H9 (cell line): ENCODE results near the gene INCENP. TPM values are rescaled to one million over a fixed set of nuclear protein-coding genes. Genes with fewer than 3 reads are reported as not detected.

Experiments
- DNase-seq: peaks from one replicate; pipeline ENCODE4 v3.0.0-alpha.2; 2017
- H2AFZ ChIP-seq: one replicate; pipeline ENCODE4 v1.6.1; 2013; ENCODE audit warnings: mild to moderate bottlenecking, low read length, control low read depth, moderate library complexity
- H2AK5ac ChIP-seq: 2 replicates; pipeline ENCODE4 v1.6.1; 2013; ENCODE audit warnings: low read length, control low read depth, mixed read lengths; ENCODE audit not compliant: insufficient read length
- H2BK120ac ChIP-seq: one replicate; pipeline ENCODE4 v1.6.1; 2013; ENCODE audit warnings: low read depth, mild to moderate bottlenecking, low read length, control low read depth, inconsistent platforms; ENCODE audit not compliant: poor library complexity, severe bottlenecking
- H2BK12ac ChIP-seq: 2 replicates; pipeline ENCODE4 v1.6.1; 2013; ENCODE audit warnings: low read length, control low read depth, mixed read lengths, low read depth; ENCODE audit not compliant: insufficient read length
- H2BK15ac ChIP-seq: 2 replicates; pipeline ENCODE4 v1.6.1; 2013; ENCODE audit warnings: low read depth, low read length, control low read depth
- H2BK20ac ChIP-seq: one replicate; pipeline ENCODE4 v1.6.1; 2013; ENCODE audit warnings: low read depth, mild to moderate bottlenecking, low read length, control low read depth, inconsistent platforms; ENCODE audit not compliant: poor library complexity, severe bottlenecking
- H2BK5ac ChIP-seq: 2 replicates; pipeline ENCODE4 v1.6.1; 2013; ENCODE audit warnings: low read length, control low read depth, mixed read lengths; ENCODE audit not compliant: insufficient read length
- H3K14ac ChIP-seq: 2 replicates; pipeline ENCODE4 v1.6.1; 2013; ENCODE audit warnings: low read length, control low read depth; ENCODE audit not compliant: insufficient read depth
- H3K18ac ChIP-seq: 2 replicates; pipeline ENCODE4 v1.6.1; 2013; ENCODE audit warnings: low read depth, mild to moderate bottlenecking, mixed read lengths, low read length, control low read depth; ENCODE audit not compliant: insufficient read length
- H3K23ac ChIP-seq: 2 replicates; pipeline ENCODE4 v1.6.1; 2013; ENCODE audit warnings: low read length, control low read depth, mixed read lengths, low read depth; ENCODE audit not compliant: insufficient read length
- H3K23me2 ChIP-seq: 2 replicates; pipeline ENCODE4 v1.6.1; 2013; ENCODE audit warnings: low read depth, mild to moderate bottlenecking, mixed read lengths, low read length, control low read depth; ENCODE audit not compliant: insufficient read length, poor library complexity, severe bottlenecking
- H3K27ac ChIP-seq: 2 replicates; pipeline ENCODE4 v1.5.1; 2013; ENCODE audit warnings: low read length, control low read depth, mixed read lengths, low read depth; ENCODE audit not compliant: insufficient read length
- H3K27me3 ChIP-seq: 2 replicates; pipeline ENCODE4 v1.6.1; 2013; ENCODE audit warnings: low read length, control low read depth, inconsistent platforms; ENCODE audit not compliant: insufficient read depth
- H3K4ac ChIP-seq: 2 replicates; pipeline ENCODE4 v1.6.1; 2013; ENCODE audit warnings: low read depth, mild to moderate bottlenecking, control low read depth, inconsistent platforms, low read length, moderate library complexity
- H3K4me1 ChIP-seq: 2 replicates; pipeline ENCODE4 v1.6.1; 2013; ENCODE audit warnings: low read length, control low read depth, inconsistent platforms; ENCODE audit not compliant: insufficient read depth
- H3K4me2 ChIP-seq: 2 replicates; pipeline ENCODE4 v1.6.1; 2013; ENCODE audit warnings: low read length, control low read depth, mixed read lengths; ENCODE audit not compliant: insufficient read length, insufficient read depth
- H3K56ac ChIP-seq: 2 replicates; pipeline ENCODE4 v1.6.1; 2013; ENCODE audit warnings: low read depth, mild to moderate bottlenecking, mixed read lengths, low read length, control low read depth; ENCODE audit not compliant: insufficient read length
- H3K79me1 ChIP-seq: 2 replicates; pipeline ENCODE4 v1.6.1; 2013; ENCODE audit warnings: low read depth, mild to moderate bottlenecking, moderate library complexity, low read length, control low read depth, inconsistent platforms; ENCODE audit not compliant: insufficient read depth, poor library complexity, severe bottlenecking
- H3K79me2 ChIP-seq: 2 replicates; pipeline ENCODE4 v1.6.1; 2013; ENCODE audit warnings: low read length, control low read depth, inconsistent platforms; ENCODE audit not compliant: insufficient read depth
- H3K9ac ChIP-seq: 2 replicates; pipeline ENCODE4 v1.6.1; 2013; ENCODE audit warnings: low read length, control low read depth, mixed read lengths; ENCODE audit not compliant: insufficient read length; ENCODE audit errors: extremely low read depth
- H3K9me3 ChIP-seq: one replicate; pipeline ENCODE4 v1.6.1; 2013; ENCODE audit warnings: low read depth, low read length, inconsistent platforms; ENCODE audit not compliant: control insufficient read depth
- H3T11ph ChIP-seq: one replicate; pipeline ENCODE4 v1.6.1; 2013; ENCODE audit warnings: mild to moderate bottlenecking, low read length, control low read depth, inconsistent platforms
- H4K20me1 ChIP-seq: one replicate; pipeline ENCODE4 v1.6.1; 2013; ENCODE audit not compliant: control insufficient read depth, insufficient read length, insufficient read depth
- H4K5ac ChIP-seq: 2 replicates; pipeline ENCODE4 v1.6.1; 2013; ENCODE audit warnings: low read depth, mild to moderate bottlenecking, mixed read lengths, low read length, control low read depth; ENCODE audit not compliant: insufficient read length
- H4K8ac ChIP-seq: replicated peaks from 2 replicates; pipeline ENCODE4 v1.6.1; 2013; ENCODE audit warnings: low read length, control low read depth, mixed read lengths, low read depth; ENCODE audit not compliant: insufficient read length
- H4K91ac ChIP-seq: 2 replicates; pipeline ENCODE4 v1.6.1; 2013; ENCODE audit warnings: low read depth, mild to moderate bottlenecking, moderate library complexity, mixed read lengths, low read length, control low read depth; ENCODE audit not compliant: insufficient read length
- H3K27ac Mint-ChIP-seq, 3 experiments: 2 replicates in 2 of 3; 3 replicates in 1 of 3; pipeline ENCODE4 v1.8.0; 2020 to 2021; ENCODE audit warnings: mixed read lengths in 3 of 3, mild to moderate bottlenecking in 1 of 3, moderate library complexity in 1 of 3
- H3K27me3 Mint-ChIP-seq: 2 replicates; pipeline ENCODE4 v1.8.0; 2021; ENCODE audit warnings: low read depth, mild to moderate bottlenecking, moderate library complexity, mixed read lengths
- H3K36me3 Mint-ChIP-seq, 3 experiments: 2 replicates in 2 of 3; 3 replicates in 1 of 3; pipeline ENCODE4 v1.8.0; 2020 to 2021; ENCODE audit warnings: low read depth in 3 of 3, mixed read lengths in 3 of 3; ENCODE audit not compliant: insufficient read depth in 1 of 3
- H3K4me1 Mint-ChIP-seq, 2 experiments: 2 replicates each; pipeline ENCODE4 v1.8.0; 2020; ENCODE audit warnings: mixed read lengths in 2 of 2
- H3K4me3 Mint-ChIP-seq, 2 experiments: 2 replicates in 1 of 2; 3 replicates in 1 of 2; pipeline ENCODE4 v1.8.0; 2020 to 2021; ENCODE audit warnings: mild to moderate bottlenecking in 2 of 2, mixed read lengths in 2 of 2, moderate library complexity in 1 of 2
- H3K9me3 Mint-ChIP-seq, 2 experiments: 2 replicates in 1 of 2; 3 replicates in 1 of 2; pipeline ENCODE4 v1.8.0; 2020; ENCODE audit warnings: mild to moderate bottlenecking in 2 of 2, mixed read lengths in 2 of 2, moderate library complexity in 1 of 2
- WGBS: extraction: QIAGEN DNeasy Blood & Tissue Kit; methylation state at CpG from one replicate; pipeline ENCODE4 v1.1.7; 2013; ENCODE audit warnings: missing lambda C conversion rate, low lambda C conversion rate, mixed read lengths; ENCODE audit not compliant: insufficient read length; ENCODE audit errors: extremely low coverage; 5-methylcytosine and 5-hydroxymethylcytosine counted together
- total RNA-seq: library from RNA; stranded (reverse); gene quantifications from 2 replicates; pipeline ENCODE4 v1.2.1, GENCODE V29; 2021
- TF ChIP-seq, protein P1 (sequence below): fragments of 200-600 bp; sonication (generic); conservative IDR thresholded peaks from 3 replicates; pipeline ENCODE4 v1.8.0; 2021; ENCODE audit warnings: antibody characterized with exemption, mild to moderate bottlenecking

INCENP gene
- total RNA-seq, 1 experiment from 2014 or later: 99.9 TPM

GRCh38 chr11:62105667-62106191 lies 18.1 kb upstream of the INCENP start:
- Histone ChIP-seq H3K79me2 (no peaks in the 10 kb centered on the region), H3K27ac (no peak overlapping the region), H2BK12ac (no peak overlapping the region), H3K27me3 (no peaks in the 10 kb centered on the region), H2BK15ac (no peak overlapping the region), H3K4me2 (no peak overlapping the region), H3K79me1 (no peaks in the 10 kb centered on the region), H3K56ac (no peak overlapping the region), H4K5ac (no peak overlapping the region), H4K20me1 (no peaks in the 10 kb centered on the region), H2BK5ac (no peak overlapping the region), H3K4me1 (no peaks in the 10 kb centered on the region; the same call in none of the 2 replicates), H3K14ac (no peak overlapping the region), H3K18ac (no peak overlapping the region), H3K23ac (no peak overlapping the region), H3T11ph (no peak overlapping the region), H3K9ac (no peak overlapping the region), H2AK5ac (no peak overlapping the region), H3K4ac (no peak overlapping the region), H2BK120ac (no peak overlapping the region), H4K91ac (no peak overlapping the region), H2AFZ (no peak overlapping the region), H4K8ac (no peak overlapping the region), H3K9me3 (no peaks in the 10 kb centered on the region), H2BK20ac (no peak overlapping the region), H3K23me2 (no peaks in the 10 kb centered on the region)
- Mint-ChIP-seq H3K27me3 (peaks cover 11% of the 10 kb centered on the region), H3K36me3 (peaks cover 0 to 9% (median 0%) of the 10 kb centered on the region in 3 experiments; a peak in 2 of 7 replicates), H3K27ac (no peak overlapping the region; a peak in 1 of 7 replicates), H3K4me3 (no peak overlapping the region), H3K9me3 (peaks cover 3 to 9% of the 10 kb centered on the region in 2 experiments), H3K4me1 (peaks cover 30 to 36% of the 10 kb centered on the region in 2 experiments)
- TF ChIP-seq, protein P1, sequence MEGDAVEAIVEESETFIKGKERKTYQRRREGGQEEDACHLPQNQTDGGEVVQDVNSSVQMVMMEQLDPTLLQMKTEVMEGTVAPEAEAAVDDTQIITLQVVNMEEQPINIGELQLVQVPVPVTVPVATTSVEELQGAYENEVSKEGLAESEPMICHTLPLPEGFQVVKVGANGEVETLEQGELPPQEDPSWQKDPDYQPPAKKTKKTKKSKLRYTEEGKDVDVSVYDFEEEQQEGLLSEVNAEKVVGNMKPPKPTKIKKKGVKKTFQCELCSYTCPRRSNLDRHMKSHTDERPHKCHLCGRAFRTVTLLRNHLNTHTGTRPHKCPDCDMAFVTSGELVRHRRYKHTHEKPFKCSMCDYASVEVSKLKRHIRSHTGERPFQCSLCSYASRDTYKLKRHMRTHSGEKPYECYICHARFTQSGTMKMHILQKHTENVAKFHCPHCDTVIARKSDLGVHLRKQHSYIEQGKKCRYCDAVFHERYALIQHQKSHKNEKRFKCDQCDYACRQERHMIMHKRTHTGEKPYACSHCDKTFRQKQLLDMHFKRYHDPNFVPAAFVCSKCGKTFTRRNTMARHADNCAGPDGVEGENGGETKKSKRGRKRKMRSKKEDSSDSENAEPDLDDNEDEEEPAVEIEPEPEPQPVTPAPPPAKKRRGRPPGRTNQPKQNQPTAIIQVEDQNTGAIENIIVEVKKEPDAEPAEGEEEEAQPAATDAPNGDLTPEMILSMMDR: no peak
- no peak for DNase-seq
- no CpG with 5 or more reads among the region's 5 CpGs for WGBS
